ENCODE measurements around the gene DYNLT2B.

Gene DYNLT2B

GRCh38 chr3:196241704-196242103, 76.3 kb downstream of the DYNLT2B start:
- no peak for TF ChIP-seq JUND (IDR thresholded peaks at IDR 0.05; ENCODE audit: low read depth)
- no peak for DNase-seq (ENCODE audit: low read depth in 1 of 2, low spot score in 1 of 2)
- in situ Hi-C loops (cut with HindIII; ENCODE audit: low pct_unique_long_range_greater_than_20kb, low sequenced_read_pairs), result no loop called here

Measured in T47D (cell line).